Stimulated activated naive CD4-positive, alpha-beta T cell treated with Interleukin-2 at 50 U/mL for 16 hours (primary cell): ENCODE results near the gene SPTLC3.

Experiments used
- DNase-seq: peaks from one replicate; lab custom pipeline; 2025; lab: John Stamatoyannopoulos, UW

SPTLC3 gene

DNA sequence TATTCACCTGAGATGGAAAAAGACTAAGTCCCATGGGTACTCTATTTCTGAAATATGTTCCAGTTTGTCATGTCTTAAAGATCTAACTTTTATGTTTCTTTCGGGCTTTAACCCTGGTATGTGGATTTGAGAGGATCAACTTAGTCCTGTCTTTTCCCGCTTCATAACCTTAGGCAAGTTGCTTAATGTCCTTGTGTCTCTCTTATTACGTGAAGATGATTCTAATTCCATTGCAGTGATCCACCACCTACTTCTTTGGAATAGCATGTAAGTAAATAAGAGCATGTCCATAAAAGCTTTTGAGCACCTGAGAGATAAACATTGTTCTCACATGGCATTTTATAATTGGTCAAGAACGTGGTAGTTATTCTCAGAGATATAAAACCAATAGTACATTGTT lies 23.0 kb downstream of the SPTLC3 start:
- DNase-seq = no peak

DNA sequence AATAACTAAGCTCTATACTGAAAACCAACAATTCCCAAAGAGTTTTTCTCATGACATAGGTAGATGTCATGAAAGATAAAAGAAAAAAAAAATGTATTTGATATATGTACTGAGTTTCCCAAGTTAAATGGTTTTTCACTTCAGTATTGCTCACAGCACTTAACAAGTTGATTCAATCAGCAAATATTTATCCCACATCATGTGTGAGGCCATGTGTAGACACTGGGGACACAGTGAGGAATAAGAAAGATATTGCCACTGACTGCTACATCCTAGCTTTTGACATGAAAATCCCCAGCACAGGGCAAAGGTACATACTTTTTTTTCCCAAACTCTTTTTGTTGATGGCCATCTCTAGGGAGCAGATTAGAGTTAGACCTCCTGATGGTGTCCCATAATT lies 25.3 kb downstream of the SPTLC3 start:
- no peak for DNase-seq

- DNase-seq = no peak
Measured at GRCh38 chr20:13034936-13035335, 26.2 kb downstream of the SPTLC3 start.

DNA sequence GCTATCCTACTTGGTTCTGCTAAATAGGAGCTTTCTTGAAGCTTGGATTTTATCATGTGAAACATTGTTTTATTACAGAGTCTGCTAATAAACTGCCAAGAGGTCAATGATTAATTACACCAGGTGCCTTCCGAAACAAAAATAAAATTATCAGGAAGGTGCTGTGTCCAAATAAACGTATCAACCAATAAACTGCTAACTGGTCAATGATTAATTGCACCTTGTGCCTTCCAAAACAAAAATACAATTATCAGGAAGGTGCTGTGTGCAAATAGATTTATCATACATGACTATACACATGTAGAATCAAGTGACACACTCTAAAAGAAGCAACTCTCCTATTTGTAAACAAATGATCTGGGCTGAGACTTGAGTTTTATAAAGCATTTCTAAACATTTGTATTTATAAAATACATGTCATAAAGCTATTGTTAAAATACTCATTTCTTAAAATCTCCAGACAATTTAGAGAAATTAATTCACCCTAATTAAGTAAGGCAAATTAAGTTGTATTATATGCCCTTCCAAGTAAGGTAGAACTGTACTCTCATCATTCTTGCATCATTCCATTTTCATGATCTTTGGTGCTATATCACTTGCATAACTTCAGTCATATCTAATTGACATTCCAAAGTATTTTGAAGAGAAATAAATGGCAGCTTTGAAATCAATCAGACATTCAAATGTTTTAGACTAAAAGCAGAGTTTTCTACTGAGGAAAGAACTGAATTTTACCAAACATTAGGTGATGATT lies 26.8 kb downstream of the SPTLC3 start:
- DNase-seq = no peak

DNA sequence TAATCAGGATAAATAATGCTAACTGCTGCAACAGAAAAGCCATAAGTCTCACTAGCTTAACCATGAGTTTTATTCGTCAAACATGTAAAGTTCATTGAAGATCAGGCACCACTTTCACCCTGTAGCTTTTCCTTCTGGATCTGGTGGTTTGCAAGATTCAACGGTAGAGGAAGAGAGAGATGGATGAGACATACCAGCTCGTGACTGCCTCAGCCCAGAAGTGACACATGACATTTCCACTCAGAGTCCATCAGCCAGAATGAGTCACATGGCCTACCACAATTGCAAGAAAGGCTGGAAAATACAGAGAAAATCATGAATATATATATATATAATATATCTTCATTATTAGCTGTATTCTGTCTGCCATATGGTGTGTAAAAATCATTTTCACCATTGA lies 29.0 kb downstream of the SPTLC3 start:
- no peak for DNase-seq

- no peak for DNase-seq
Measured at GRCh38 chr20:13041574-13042457, 33.0 kb downstream of the SPTLC3 start.

GRCh38 chr20:13042458-13042794 lies 33.7 kb downstream of the SPTLC3 start:
- no peak for DNase-seq

DNA sequence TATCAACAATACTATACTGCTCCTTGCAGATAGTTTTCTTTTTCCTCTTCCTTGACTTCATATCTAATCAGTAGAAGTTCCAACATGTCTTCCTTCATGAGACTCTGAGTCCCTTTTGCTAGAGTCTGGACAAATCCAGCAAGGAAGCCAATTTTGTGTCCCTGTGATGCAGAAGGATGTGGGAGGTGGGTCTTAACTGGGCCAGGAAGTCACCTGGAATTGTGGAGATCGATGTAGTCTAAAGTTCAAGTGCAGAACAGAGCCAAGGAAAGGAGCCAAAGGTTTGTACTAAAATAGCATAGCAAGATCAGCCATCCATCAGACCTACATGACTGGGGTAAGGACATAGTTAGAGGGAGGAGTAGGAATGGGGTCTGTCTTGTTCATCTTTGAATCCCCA lies 37.6 kb downstream of the SPTLC3 start:
- DNase-seq = no peak

GRCh38 chr20:13054011-13054410 lies 45.2 kb downstream of the SPTLC3 start:
- DNase-seq = no peak

DNA sequence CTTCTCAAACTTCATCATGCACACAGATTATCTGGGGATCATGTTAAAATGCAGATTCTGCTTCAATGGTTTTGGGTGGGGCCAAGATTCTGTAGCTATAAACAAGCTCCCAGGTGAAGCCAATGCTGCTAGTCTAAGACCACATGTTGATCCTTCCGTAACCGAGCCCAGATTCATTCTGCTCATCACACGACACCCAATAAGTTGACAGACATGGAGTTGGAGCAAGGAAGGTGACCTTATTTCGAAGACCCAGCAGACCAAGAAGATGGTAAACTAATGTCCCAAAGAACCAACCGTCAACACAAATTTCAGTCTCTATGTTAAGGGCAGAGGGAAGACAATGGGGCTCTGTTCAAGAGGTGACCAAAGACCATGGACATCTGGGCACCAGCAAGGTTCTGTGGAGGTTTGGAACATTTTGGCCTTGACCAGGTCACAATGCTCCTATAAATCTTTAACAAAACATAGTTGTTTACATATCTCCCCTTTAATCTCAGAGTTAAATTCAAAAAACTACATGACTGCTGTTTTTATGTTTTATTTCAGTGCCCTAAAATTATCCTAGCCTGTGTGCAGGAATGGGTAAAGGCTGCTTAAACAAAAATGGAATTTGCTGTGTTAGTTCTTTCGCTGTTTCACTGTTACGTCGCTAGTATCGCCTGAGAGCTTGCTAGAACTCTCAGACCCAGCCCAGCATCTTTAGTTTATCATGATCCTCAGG lies 50.1 kb downstream of the SPTLC3 start:
- DNase-seq = no peak

- DNase-seq = no peak
Measured at GRCh38 chr20:13059398-13060136, 50.8 kb downstream of the SPTLC3 start.

- no peak for DNase-seq
Measured at GRCh38 chr20:13060327-13060726, 51.6 kb downstream of the SPTLC3 start.

GRCh38 chr20:13061381-13061780 lies 52.6 kb downstream of the SPTLC3 start:
- no peak for DNase-seq

DNA sequence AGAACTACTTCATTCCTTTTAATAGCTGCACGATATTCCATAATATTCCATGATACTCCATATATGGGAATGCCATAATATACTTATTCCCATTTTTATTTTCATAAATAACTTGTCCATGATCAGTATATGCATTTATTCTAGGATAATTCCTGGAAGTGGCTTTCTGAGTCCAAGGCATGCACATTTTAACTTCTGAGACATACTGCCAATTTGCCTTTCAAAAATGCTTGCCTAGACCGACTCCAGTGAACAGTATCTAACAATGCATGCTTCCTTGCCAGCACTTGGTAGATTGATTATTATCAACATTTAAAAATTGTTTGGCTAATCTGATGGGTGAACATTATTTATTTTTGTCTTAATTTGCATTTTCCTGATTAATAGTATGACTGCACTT lies 54.0 kb downstream of the SPTLC3 start:
- no peak for DNase-seq

DNA sequence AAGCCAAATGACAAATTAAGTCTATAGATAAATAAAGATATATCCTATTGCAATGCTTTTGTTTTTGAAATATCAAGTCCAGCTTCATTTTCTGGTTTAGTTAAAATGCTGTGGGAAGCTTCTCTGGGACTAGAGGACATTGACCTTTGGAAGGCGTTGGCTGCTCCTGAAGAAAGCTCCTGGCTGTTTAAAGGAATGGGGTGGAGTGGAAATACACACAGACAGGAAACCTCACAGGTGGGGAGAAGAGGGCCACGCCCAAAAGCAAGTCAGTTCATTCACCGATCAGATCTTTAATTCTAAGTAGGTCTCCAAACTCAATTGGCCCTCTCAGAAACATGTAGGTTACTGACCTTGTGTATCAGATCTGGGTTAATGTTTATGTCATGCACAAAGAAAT lies 59.6 kb downstream of the SPTLC3 start:
- no peak for DNase-seq

DNA sequence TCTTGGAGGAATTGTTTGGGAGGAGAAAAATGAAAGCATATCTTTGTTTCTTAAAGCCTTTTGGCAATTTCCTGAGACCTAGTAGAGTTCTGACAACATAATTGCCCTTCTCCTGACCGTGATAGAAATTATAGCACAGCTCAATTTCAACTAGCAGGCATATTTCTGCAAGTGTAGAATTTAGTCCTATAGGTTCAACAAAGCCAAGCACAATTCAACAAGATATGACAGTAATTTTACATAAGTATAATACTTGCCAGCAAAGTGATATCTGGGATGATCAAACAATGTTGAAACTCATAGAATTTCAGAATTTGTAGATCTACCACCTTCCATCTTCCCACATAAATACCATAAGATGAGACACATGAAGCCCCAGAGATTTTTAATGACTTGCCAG lies 73.1 kb downstream of the SPTLC3 start:
- no peak for DNase-seq

DNA sequence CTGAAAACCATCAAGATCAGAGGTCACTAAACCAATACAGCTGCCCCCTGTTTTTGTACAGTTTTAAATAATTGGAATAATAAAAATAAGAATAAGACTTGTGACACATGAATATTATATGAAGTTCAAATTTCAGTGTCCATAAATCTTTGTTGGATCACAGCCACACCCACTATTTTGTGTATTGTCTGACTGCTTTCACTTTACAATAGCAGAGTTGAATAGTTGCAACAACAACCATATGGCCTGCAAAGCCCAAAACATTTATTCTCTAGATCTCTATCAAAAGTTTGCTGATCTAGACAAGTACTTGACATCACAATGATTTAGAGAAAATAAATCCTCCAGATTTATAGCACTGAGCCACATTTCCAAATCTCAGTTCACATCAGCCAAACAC lies 73.6 kb downstream of the SPTLC3 start:
- DNase-seq = no peak

DNA sequence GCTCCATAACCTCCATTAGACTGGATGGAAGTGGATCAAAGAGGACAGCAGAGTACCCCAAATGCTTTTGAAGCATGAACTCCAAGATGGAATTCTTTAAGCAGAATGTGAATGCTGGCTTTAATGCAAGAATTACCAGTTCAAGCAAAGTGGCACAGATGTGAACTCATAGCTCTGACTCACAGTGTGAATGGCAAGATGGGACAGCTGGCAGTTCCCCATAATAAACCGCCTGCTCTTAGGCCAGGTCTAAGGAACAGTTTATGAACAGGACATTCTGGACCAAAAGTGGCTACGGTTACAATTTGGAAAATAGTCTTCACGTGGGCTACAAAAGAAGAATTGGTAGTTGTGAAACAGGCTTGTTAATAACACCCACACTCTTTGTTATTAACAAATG lies 76.5 kb downstream of the SPTLC3 start:
- DNase-seq = no peak

- no peak for DNase-seq
Measured at GRCh38 chr20:13089950-13090469, 81.2 kb downstream of the SPTLC3 start.

DNA sequence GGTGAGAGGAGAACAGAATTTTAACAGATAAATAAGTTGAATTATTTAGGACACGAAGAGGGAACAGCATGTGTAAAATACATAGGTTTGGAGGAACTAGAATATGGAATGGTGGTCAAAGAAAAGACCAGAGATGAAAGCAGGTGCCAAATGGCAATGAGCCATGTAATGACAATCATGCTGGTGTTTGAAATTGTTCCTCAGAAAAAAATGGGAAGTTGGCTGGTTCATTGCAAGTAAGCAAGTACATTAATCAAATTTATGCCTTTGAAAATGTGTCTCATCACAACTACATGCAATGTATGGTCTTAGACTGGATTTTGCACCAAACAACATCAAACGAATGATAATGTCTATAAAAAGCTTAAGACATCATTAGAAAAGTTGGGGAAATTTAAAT lies 83.3 kb downstream of the SPTLC3 start:
- DNase-seq = no peak

DNA sequence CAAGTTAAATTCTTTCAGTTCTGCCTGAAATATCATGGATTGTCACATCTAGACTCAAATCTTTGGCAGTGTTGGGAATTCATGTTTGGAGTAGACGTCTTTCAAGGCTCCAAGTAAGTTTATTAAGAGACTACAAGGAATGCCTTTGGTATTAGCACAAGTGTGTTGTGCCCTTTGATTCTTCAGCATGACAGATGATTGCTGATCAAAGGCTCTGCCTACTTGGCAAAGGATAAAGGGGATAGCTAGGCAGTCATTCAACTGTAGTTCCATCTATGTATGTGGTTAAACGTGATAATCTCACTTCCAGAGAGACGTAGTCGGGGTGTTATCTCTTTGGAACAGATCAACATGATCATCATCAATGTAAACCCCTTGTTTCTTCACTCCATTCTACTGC lies 86.2 kb downstream of the SPTLC3 start:
- no peak for DNase-seq
